ENCODE results near the gene KNDC1.

DNA sequence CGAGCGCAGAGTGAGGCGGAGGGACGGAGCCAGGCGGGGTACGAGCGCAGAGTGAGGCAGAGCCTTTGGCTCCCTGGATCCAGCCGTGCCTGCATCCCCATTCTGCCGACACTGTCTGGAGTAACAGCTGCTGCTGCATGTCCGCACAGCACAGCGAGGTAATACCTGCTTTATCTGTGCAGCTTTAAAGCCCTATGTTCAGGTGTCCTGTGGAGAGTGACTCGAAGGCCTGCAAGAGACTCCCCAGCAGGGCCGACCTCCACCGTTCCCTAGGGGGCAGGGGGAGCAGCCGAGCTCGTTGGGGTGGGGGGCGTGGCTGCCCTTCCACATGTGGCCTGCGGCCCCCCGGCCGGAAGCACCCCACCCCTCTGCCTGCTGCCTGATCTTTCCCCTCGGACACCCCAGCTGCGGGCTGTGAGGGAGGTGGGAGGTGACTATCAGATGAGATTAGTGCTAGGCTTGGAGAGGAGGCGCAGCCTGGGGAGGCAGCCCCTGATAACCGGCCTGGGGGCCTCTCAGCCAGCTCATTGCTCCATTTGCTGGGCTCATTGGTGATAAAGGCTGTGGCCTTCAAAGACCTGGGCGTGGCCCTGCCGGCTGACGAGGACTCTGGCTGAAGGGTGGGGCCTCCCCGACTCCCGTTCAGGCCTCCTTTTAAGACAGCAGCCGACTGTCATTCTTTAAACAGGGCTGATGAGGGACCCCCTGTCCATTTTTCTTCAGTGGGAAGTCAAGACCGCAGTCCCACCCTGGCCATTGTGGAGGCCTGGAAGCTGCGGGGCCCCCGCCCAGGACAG lies 85.6 kb downstream of the KNDC1 start:
- TF ChIP-seq CTCF (IDR thresholded peaks at IDR 0.05) (no peak), POLR2A (IDR thresholded peaks at IDR 0.05) (peak; percentile 22 to 87)

Measured in adrenal gland (tissue), 5 donors.